Nucleus accumbens (tissue), 56 donors: ENCODE measurements around the gene NANOS2.
"Not testable (repeated sequence)": the region's sequence is repeated elsewhere in the genome, so short reads cannot be mapped to it uniquely, and the experiment has no call there.

Source experiments
- DNase-seq, 56 donors: peaks; one replicate each; lab custom pipeline; 2025; lab: John Stamatoyannopoulos, UW

Gene NANOS2

GRCh38 chr19:45897261-45897812, 17.2 kb downstream of the NANOS2 start:
- DNase-seq, result no peak

- DNase-seq, result not testable (repeated sequence)
Observed at GRCh38 chr19:45895983-45896599, 18.5 kb downstream of the NANOS2 start.

GRCh38 chr19:45895519-45895972, 19.0 kb downstream of the NANOS2 start:
- peak in 1 of 56 donors; percentile 9 for DNase-seq

- DNase-seq, result no peak
Observed at GRCh38 chr19:45890877-45891276, 23.7 kb downstream of the NANOS2 start.

GRCh38 chr19:45889210-45889885, 25.2 kb downstream of the NANOS2 start:
- DNase-seq, result no peak

- no peak for DNase-seq
Observed at GRCh38 chr19:45887200-45887710, 27.3 kb downstream of the NANOS2 start.

- DNase-seq, result peak; percentile 35 to 94 (median 86)
Observed at GRCh38 chr19:45886427-45887199, 28.0 kb downstream of the NANOS2 start.

GRCh38 chr19:45885556-45886426, 28.8 kb downstream of the NANOS2 start, which contains the start of gene IRF2BP1:
Gene IRF2BP1 (minus strand): TSS chr19:45886141. CDS start chr19:45885774, 367 bp downstream.
- DNase-seq, result peak; percentile 28 to 96 (median 88)

GRCh38 chr19:45884682-45885555, 29.7 kb downstream of the NANOS2 start:
- peak in 1 of 56 donors; percentile 18 for DNase-seq

- DNase-seq, result no peak
Observed at GRCh38 chr19:45883881-45884681, 30.5 kb downstream of the NANOS2 start.

- DNase-seq, result peak in 1 of 56 donors; percentile 24
Observed at GRCh38 chr19:45883586-45883880, 31.0 kb downstream of the NANOS2 start.

GRCh38 chr19:45882652-45883585, 31.7 kb downstream of the NANOS2 start:
- DNase-seq, result peak in 36 of 56 donors; percentile 3 to 71 (median 31)

GRCh38 chr19:45881909-45882528, 32.6 kb downstream of the NANOS2 start:
- DNase-seq, result no peak

GRCh38 chr19:45881082-45881908, 33.3 kb downstream of the NANOS2 start:
- DNase-seq, result no peak

- DNase-seq, result no peak
Observed at GRCh38 chr19:45879971-45880370, 34.6 kb downstream of the NANOS2 start.

- DNase-seq, result no peak
Observed at GRCh38 chr19:45879055-45879454, 35.5 kb downstream of the NANOS2 start.
